Right lobe of liver (tissue), 4 donors: ENCODE measurements around the gene GOLGA1.

Source experiments
- CTCF ChIP-seq, 4 donors: fragments of 200-600 bp in 3 of 4; fragments of 450-650 bp in 1 of 4; IDR thresholded peaks; one replicate each; pipeline versions ENCODE4 v1.5.1 to v1.8.0; 2016 to 2022; ENCODE audit warnings: antibody characterized with exemption in 4 of 4, mild to moderate bottlenecking in 2 of 4
- POLR2A ChIP-seq: fragments of 450-650 bp; IDR thresholded peaks from one replicate; pipeline ENCODE4 v1.6.1; 2017; ENCODE audit warnings: antibody characterized with exemption, mild to moderate bottlenecking
- donor health status: DM: no; HTN: no; CAD: no.
- donor health status: DM: no; HTN: no; CAD: no.
- donor health status: DM: no; HTN: yes; CAD: no.

- no peak for TF ChIP-seq CTCF (IDR thresholded peaks at IDR 0.05)
- TF ChIP-seq POLR2A: no peak
Observed at GRCh38 chr9:124964604-124965003, 23.7 kb upstream of the GOLGA1 start.
